Measurements from ENCODE around the gene MAPKAPK3. TPM values are rescaled to one million over a fixed set of nuclear protein-coding genes. Genes with fewer than 3 reads are reported as not detected.

The MAPKAPK3 gene
- total and polyA plus RNA-seq, 2 of the 8 experiments (the other 6 are each of a cell fraction or from before 2014, with no cell fraction given), result 65.4 to 99.8 TPM

- Histone ChIP-seq H2AK5ac (ENCODE audit: low read depth, low read length) (no peak overlapping the region), H3K9ac (replicated peaks in 1 of 4; ENCODE audit: extremely low read depth in 1 of 4, low read depth in 3 of 4, low read length in 3 of 4) (no peak overlapping the region), H2BK20ac (ENCODE audit: low read length) (no peak overlapping the region), H3K4ac (replicated peaks; ENCODE audit: insufficient read length, low read depth, low read length) (no peak overlapping the region), H3K23ac (ENCODE audit: insufficient read length) (no peak overlapping the region), H2BK15ac (ENCODE audit: low read length) (no peak overlapping the region), H3K27ac (ENCODE audit: low read depth, low read length) (no peak overlapping the region), H2AFZ (ENCODE audit: low read length) (no peak overlapping the region), H3K79me1 (ENCODE audit: low read depth, low read length) (no peaks in the 10 kb centered on the region; the same call in 1 of the 2 replicates), H3K4me1 (replicated peaks in 1 of 4; ENCODE audit: control insufficient read depth in 3 of 4, insufficient read depth in 4 of 4, low read length in 3 of 4) (no peaks in the 10 kb centered on the region), H3K79me2 (ENCODE audit: control insufficient read depth in 1 of 2, insufficient read depth in 2 of 2, low read length in 2 of 2) (no peaks in the 10 kb centered on the region), H3K4me3 (ENCODE audit: extremely low read depth in 1 of 4, insufficient read depth in 2 of 4, low read depth in 3 of 4, low read length in 4 of 4) (no peak overlapping the region), H4K20me1 (replicated peaks in 1 of 2; ENCODE audit: control insufficient read depth in 1 of 2, insufficient read depth in 2 of 2, low read length in 2 of 2) (no peaks in the 10 kb centered on the region), H3K18ac (ENCODE audit: extremely low read depth, low read length) (no peak overlapping the region), H4K5ac (ENCODE audit: insufficient read length, low read depth, low read length) (no peak overlapping the region), H2BK120ac (replicated peaks; ENCODE audit: low read depth, low read length) (no peak overlapping the region), H3K9me3 (ENCODE audit: insufficient read depth in 2 of 2, low read depth in 1 of 2, low read length in 1 of 2) (no peaks in the 10 kb centered on the region), H3K23me2 (ENCODE audit: low read depth, low read length) (peaks cover 4% of the 10 kb centered on the region; the same call in 1 of the 2 replicates), H3K14ac (ENCODE audit: insufficient read length) (no peak overlapping the region), H3K36me3 (ENCODE audit: control insufficient read depth in 2 of 4, insufficient read depth in 4 of 4, low read length in 3 of 4) (no peaks in the 10 kb centered on the region; a peak in 1 of 8 replicates), H3K27me3 (replicated peaks in 1 of 4; ENCODE audit: control insufficient read depth in 3 of 4, extremely low read depth in 1 of 4, insufficient read depth in 3 of 4, low read length in 3 of 4) (no peaks in the 10 kb centered on the region), H2BK12ac (ENCODE audit: low read depth, low read length) (no peak overlapping the region), H4K91ac (replicated peaks; ENCODE audit: insufficient read length, low read length) (no peak overlapping the region), H2BK5ac (ENCODE audit: low read depth, low read length) (no peak overlapping the region), H3K56ac (replicated peaks; ENCODE audit: insufficient read length, low read depth, low read length) (no peak overlapping the region), H3K4me2 (ENCODE audit: insufficient read depth in 1 of 2, low read depth in 2 of 2, low read length in 2 of 2) (no peak overlapping the region), H4K8ac (ENCODE audit: extremely low read depth, insufficient read depth, low read length) (no peak overlapping the region)
- ChIA-PET POLR2A (ENCODE audit: partially characterized antibody) (interaction anchor here (0.9 to 1.4 kb wide), 2 partner anchors 9 to 78 kb away, joined by 3 read pairs; no protein-coding TSS in a partner anchor), CTCF (ENCODE audit: partially characterized antibody) (interaction anchor here (1.2 to 46.5 kb wide), 3 partner anchors 16 to 41 kb away, joined by 5 to 863 read pairs (median 157); partner anchors contain the start of genes CISH and MAPKAPK3)
- FAIRE-seq (no peak), DNase-seq (ENCODE audit: low read depth in 1 of 2, low spot score in 2 of 2) (no peak)
- WGBS, 2 experiments (ENCODE audit: extremely low coverage in 1 of 2, insufficient coverage in 1 of 2, insufficient read length in 1 of 2, insufficient replicate concordance in 2 of 2, low coverage in 1 of 2, low lambda C conversion rate in 2 of 2, missing lambda C conversion rate in 1 of 2), result 89% methylated on average over 1 of the region's 1 CpG; no CpG with 5 or more reads in 1 of the 2 experiments
- TF ChIP-seq HDAC6 (IDR thresholded peaks at IDR 0.05; ENCODE audit: low read depth, low read length), result no peak
- no peak for TF ChIP-seq GABPA (IDR thresholded peaks at IDR 0.05; ENCODE audit: borderline replicate concordance, insufficient read depth, low read length)
- no peak for TF ChIP-seq BACH1 (IDR thresholded peaks at IDR 0.05; ENCODE audit: low read length)
- TF ChIP-seq SIN3A (conservative IDR thresholded peaks at IDR 0.05 in 1 of 2, IDR thresholded peaks at IDR 0.05 in 1 of 2; ENCODE audit: low read depth in 1 of 2, low read length in 2 of 2), result no peak
- TF ChIP-seq CHD1 (IDR thresholded peaks at IDR 0.05; ENCODE audit: low read depth, low read length), result no peak
- no peak for TF ChIP-seq RXRA (IDR thresholded peaks at IDR 0.05; ENCODE audit: insufficient read depth, low read depth, low read length)
- TF ChIP-seq CBX8 (IDR thresholded peaks at IDR 0.05; ENCODE audit: borderline replicate concordance, low read depth, low read length), result no peak
- TF ChIP-seq NANOG (IDR thresholded peaks at IDR 0.05; ENCODE audit: insufficient read depth, low read depth, low read length, poor library complexity, severe bottlenecking), result no peak
- no peak for TF ChIP-seq RAD21 (IDR thresholded peaks at IDR 0.05 in 1 of 2, conservative IDR thresholded peaks at IDR 0.05 in 1 of 2; ENCODE audit: low read depth in 2 of 2, low read length in 2 of 2)
- no peak for TF ChIP-seq SIRT6 (IDR thresholded peaks at IDR 0.05; ENCODE audit: low read length)
- TF ChIP-seq KDM5A (IDR thresholded peaks at IDR 0.05; ENCODE audit: low read length), result no peak
- no peak for TF ChIP-seq JUND (IDR thresholded peaks at IDR 0.05; ENCODE audit: low read length)
- TF ChIP-seq KDM4A (IDR thresholded peaks at IDR 0.05; ENCODE audit: low read depth, low read length, severe bottlenecking), result no peak
- TF ChIP-seq SP4 (IDR thresholded peaks at IDR 0.05; ENCODE audit: low read length), result no peak
Measured at GRCh38 chr3:50574444-50574831, 42.5 kb upstream of the MAPKAPK3 start.
